ENCODE results near the gene TMEM235.
A peak's percentile ranks its signal among the peaks of the same experiment; 100 is the strongest.

TMEM235 gene

DNA sequence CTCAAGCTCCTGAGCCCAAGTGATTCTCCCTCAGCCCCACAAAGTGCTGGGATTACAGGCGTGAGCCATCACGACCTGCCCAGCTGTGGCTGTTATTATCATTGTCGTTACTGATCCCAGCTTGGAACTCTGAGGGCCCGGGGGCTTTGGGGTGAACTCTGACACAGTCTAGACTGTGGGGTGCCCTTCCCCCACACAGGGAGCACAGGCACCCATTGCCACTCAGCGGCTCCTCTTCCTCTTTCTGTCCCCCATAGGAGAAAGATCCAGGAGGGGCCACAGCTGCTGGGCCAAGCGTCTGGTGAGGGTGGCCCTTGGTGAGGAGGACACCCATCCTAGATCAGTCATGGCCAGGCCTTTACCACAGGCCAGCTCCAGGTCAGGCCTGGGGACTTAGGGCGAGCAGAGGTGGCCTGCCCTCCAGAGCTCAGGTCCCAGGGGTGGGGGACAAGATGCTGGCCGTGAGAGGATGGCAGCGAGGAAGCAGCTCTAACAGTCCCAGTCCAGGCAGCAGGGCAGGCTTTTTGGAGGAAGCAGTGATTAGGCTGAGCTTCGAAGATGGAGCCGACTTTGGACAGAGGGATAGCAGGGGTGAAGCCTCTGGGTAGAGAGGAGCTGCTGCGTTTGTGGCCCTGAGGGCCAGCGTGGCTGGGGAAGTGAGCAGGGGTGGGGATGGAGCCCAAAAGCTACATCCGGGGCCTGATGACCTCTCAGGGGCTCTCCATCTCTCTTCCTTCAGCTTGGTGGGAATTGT, 24.7 kb downstream of the TMEM235 start:
- no peak for DNase-seq

DNA sequence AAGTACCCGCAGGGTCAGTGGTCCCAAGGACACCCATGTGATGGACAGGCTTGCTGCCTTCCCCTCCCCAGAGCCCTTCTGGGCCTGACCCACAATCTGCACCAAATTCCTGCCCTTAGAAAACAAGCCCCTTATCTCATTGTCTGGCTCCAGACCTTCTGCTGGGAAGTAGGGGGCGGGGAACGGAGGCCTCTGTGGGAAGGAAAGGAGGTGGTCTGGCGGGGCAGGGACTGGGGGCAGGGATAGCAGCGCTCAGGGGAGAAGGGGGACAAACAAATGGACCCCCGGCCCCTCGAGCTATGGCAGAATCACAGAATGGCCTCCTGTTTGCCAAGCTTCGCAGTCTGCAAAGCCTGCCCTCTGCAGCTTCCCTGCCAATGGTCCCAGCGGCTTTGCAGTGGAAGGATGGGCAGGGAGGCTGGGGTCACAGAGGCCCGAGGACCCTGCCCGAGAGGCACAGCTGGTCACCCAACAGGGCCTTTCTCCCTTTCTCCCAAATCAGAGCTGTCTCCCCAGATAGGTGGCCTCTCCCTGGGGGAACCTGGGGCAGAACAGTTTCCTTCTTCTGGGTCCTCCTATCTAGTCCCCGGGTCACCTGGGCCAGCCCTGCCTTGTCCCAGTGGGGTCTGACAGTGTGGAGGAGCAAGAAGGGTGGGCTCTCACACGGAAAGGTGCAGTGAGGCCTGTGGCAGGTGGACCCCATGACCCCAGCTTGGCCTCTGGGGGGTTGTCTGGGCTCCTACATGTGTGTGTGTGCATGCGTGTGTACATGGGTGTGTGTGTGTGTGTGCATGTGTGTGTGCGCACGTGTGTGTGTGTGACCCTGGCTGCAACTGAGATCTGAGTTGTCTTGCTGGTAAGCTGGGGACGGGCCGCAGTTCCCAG, 25.5 kb downstream of the TMEM235 start:
- DNase-seq = no peak

DNA sequence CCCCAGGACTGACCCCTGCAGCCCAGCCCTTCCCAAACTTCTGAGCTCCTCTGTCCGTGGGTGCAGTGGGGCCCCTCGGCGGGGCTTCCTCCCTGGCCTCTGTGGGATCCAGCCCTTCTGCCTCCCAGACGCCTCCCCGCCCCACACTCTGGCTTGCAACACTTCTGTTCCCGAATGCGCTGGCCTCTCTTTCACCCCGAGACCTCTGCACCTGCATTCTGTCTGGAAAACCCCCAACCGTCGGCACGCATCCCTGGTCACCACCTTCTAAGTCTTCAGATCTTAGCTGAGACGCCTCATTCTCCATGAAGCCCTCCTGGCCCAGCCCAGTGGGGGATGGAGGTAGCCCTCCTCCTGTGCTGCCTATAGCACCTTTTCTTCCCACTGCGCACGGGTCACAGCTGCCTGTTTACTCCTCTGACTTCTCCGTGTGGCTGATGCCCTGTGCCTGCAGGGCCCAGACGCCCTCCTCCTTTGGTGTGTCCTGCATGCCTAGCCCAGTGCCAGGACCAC, 26.4 kb downstream of the TMEM235 start:
- DNase-seq = peak in 1 of 2 donors; percentile 32

DNA sequence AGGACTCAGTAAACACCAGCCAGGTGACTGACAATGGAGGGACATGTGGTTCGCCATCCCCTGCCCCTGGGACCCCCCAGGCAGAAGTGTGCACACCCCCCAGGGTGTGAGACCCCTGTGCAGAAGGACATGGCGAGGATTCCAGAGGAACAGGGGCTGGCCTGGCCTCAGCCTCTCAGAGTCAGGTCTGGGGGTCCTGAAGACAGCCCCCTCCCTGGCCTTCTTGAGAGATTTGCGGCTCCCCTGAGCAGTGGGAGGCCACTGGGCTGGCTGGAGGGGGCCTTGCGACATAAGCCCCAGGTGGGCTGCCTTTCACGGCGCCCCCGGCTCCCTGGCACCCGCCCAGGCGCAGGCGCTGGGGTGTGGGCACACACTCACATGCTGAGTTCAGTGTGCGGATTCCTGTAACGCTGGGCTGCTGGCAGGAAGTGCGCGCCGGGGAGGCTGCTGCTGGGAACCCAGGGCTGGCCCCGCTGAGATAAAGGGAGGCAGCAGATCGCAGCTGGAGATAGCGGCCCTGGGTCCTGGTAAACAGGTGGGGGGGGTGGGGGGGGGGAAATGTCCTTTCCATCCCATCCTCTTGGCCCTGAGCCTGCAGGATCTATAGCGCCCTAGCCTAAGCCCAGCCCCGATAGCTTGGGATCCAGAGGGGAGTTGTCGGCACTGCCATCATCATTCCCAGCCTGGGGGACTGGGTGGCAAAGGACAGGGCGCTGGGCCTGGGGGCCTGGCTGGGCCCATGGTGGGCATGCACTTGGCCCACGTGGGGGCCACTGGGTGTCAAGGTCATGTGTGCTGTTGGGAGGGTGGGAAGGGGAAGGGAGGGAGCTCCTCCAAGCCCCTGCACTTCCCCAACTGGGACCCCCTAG, 27.1 kb downstream of the TMEM235 start:
- peak; percentile 69 to 77 for DNase-seq

DNA sequence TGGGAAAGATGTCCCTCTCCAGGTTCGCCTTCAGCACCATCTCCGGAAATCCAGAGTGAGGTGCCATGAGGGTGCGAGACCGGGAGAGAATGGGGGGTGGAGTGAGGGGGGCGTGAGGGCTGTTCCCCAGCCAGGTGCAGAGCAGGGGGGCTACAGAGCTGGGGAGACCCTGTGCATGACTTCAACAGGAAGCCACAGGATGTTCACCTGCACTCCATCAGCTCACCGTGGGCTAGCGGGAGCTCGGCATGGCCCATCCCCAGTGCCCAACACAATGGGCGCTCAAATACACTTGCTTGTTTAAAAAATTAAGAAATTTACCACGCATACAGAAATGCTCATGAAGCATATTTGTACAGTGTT, 27.7 kb downstream of the TMEM235 start:
- no peak for DNase-seq

DNA sequence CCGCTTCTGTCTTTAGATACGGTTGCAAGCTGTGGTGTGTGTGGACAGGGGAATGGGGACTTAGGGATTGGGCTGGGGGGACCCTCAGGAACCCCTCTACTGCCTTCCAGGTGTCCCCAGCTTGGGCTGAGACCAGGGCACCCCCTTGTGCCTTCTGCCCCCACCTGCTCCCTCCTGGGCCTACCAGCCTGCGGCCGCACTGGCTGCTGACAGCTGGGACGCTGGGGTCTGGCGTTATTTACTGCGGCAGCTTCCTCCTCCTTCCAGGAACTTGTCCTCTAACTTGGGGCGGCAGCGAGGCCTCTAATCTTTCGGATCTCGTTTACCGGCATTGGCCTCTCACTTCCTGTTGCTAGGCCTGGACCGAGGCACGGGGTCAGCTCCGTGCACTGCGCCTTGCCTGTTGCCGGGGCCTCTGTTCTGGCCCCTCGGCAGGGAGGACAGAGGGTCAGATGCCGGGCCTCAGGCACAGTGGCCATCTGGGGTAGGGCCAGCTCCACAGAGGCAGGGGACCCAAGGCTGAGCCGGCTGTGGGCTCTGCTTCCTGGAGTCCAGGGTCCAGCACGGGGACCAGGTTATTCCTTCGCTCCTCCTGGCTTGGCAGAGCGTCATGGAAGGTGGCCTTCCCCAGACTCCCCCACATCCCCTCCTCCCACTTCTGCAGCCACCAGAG, 31.8 kb downstream of the TMEM235 start:
- peak in 1 of 2 donors; percentile 46 for DNase-seq

DNA sequence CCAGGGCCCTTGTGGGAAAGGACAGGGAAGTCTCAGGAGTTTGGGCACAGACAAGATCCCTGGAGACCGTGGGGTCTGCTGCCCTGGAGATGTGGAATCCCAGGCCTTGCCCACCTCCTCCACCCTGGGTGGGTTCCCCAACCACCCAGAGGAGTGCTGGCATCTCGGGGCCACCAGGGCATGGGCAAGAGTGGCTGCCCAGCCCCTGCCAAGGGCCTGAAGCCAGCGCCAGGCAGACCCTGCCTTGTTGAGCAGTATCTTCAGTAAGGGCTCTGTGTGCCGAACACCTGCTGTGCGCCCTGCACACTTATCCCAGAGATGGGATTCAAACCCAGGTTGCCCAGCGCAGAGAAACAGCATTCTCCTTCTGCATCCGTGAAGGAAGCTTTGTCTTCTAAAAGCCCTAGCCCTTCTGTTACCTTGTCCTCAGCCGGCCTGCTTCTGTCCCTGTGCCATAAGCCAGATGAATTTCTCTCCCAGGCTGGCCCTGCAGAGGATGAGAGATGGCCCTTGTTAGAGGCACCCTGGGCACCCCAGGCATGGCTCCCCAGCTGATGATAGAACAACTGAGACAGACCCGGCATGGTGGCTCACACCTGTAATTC, 32.4 kb downstream of the TMEM235 start:
- no peak for DNase-seq

DNA sequence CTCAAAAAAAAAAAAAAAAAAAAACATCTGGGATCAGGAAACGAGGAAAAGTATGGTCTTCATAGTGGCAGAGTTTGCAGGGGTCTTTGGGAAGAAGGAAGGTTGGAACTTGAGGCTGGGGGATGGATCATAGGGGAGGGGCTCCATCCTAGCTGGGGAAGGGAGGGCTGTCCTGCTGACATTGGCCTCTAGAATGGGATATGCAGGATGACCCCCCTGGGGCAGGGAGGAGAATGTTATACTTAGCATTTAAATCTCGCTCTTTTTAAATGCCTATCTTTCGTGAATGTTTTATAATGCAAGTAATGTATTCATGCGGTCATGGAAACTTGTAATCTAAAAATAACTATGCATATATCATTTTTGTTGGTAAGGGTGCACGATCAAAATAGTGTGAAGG, 33.2 kb downstream of the TMEM235 start:
- DNase-seq = no peak

DNA sequence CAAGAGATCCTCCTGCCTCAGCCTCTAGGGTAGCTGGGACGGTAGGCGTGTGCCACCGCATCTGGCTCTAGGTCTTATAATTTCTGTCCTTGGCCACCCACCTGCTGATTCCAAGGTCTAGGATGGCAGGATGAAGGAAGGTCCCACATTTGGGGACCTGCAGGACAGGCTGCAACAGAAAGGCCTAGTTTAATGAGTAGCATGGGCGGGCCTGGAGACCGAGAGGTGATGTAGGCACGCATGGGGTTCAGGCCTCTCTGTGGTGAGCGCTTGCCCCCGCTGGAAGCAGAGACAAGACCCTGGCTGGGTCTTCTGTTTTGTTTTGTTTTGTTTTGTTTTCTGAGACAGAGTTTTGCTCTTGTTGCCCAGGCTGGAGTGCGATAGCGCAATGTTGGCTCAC, 33.7 kb downstream of the TMEM235 start:
- DNase-seq = no peak

DNA sequence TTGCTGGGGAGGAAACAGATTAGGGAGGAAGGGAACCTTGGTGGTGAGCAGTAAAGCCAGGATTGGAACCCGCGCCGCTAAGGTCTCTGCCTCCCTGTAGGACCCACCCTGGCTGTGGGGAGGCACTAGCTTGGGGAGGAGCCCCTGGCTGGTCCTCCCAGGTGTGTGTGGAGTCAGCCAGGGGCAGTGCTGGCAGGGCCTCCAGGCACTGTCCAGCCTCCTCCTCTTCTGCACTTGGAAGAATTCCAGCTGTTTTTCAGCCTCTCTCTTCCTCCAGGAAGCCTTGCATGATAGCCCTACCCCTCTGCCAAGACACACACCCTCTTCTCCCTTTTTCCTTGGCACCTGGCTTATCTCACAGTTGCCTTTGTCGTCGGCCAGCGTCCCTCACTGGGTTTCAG, 34.8 kb downstream of the TMEM235 start:
- DNase-seq = no peak

DNA sequence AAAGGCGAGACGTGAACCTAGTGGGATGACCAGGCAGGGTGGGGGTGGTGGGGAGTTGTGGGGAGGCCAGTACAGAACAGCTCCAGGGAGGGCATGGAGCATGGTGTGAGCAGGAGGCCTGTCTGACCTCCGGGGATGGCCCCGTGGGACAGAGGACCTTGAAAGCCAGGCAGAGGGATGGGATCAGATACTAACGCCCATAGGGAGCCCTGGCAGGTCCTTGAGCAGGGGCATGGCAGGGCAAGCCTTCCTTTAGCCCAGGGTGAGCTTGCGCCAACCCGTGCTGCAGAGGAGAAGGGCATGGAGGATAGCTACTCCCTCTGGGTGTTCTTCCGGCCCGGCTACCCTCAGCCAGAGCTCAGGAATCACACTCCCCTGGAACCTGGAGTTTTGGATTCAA, 35.3 kb downstream of the TMEM235 start:
- DNase-seq = no peak

DNA sequence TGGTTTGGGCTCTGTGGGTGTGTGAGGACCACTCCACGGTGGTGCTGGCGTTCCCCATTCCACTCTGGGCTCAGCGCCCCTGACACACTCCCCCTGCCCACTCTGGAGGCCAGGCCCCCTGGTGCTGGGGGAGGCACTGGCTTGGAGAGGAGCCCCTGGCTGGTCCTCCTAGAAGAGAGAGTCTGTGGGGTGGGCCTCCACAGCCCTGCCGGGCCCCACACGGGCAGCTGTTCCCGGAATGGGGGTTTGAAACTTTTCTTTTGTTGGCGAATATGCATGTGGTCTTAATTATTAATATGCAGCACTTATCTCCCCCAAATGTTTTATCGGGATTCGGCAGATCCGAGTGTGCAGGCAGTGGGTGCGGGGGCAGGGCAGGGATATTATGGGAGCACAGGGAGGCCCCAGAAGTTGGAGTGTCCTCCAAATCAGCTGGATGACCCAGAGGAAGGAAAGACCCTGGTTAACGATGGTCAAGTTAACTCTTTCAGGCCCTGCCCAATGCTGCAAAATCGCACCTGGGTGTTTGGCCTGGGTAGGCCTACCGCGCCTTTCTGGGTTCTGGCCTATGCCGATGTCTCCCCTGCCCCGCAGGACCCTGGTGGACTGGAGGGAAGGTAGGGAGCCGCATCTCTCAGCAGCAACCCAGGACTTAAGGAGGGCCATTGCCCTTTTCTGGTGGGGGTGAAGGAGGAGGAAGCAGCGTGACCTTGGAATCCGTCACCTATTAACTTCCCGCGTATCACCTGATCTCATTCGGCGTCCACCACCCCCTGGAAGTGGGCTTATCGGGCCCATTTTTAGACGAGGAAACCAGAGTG, 36.0 kb downstream of the TMEM235 start:
- no peak for DNase-seq

DNA sequence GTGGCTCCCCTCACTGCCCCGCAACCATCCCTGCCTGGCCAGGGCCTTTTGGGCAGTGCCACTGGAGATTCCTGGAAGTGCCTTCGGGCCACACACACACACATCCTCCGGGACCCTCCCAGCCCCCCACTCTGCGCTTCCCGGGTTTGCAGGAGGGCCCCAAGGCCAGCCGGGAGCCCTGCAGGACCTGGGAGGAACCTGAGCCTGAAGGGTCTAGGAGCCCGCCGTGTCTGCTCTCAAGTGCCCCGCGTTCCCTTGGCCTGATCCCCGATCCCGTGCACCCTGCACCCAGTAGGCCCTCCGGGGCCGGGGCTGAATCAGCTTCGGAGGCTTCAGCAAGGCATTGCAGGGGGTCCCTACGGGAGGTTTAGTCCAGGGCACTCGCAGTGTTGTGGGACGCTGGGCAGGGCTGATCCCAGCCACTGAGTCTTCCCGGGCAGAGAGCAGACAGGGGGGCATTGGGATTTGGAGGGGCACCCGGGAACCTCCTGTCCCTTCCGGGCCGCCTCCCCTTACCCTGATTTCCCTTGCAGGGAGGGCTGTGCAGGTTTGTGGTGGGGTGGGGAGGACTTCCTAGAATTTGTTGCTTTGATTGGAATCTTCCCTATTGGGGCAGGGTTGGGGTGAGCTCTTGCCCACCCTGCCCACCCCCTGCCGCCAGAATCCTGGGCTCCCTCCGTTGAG, 36.9 kb downstream of the TMEM235 start:
- DNase-seq = no peak

DNA sequence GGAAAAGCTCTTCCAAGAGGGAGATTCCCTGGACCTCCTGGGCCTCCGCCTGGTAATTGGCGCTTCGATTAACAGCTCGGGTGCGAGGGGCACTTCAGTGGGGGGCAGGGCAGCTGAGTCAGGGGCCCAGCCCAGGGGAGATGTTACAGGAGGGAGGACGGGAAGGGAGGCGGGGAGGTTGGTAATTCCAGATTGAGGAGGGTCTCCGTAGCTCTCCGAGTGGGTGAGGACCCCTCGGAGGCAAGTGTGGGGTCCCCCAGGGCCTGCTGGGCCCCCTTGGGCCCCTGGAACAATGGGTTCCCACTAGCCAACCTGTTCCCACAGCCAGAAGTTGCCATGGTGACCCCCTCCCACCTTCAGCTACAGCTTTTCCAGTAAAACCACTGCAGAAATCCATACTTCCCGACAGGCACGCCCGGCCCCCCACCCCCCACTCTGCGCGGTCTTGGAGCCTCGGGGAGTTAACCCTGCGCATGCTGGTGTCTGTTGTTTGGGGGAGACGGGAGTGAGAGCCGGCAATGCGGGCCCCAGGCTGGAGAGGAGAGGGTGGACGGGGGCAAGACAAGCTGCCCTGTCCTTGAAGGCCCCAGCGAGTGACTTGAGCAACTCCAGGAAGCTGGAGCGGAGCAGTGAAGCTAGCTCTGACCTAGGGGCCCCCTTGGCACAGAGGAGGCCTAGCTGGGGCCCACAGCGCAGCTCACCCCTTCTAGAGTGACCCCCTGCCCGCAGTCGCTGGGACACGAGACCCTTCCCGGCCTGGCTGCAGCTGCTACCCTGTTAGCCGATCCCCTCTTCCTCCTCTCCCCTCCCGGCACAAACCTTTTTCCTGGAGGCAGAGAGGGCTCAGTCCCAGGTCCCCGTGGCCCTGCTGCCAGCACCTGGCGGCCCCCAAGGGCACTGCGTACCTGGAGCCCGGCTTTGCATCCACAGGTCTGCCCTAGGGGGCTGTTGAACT, 37.8 kb downstream of the TMEM235 start:
- DNase-seq = no peak

DNA sequence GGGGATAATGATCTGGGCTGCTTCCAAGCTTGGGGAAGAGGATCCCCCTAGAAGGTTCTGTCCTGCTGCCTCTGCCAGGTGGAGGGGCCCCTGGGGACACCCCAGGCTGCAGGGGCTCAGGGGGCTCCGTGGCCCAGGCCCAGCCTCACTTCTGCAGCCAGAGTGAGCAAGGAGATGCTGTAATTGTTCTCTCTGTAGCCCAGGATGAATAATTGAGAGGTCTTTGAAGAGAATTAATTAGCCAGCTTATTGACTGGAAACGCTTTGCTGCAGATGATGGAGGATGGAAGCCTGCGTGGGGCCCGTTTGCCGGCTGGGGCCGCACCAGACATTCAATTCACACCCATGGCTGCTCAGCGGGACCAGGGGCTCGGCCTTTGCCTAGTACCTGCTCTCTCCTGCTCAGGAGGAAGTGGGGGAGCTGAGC, 38.5 kb downstream of the TMEM235 start:
- no peak for DNase-seq

DNA sequence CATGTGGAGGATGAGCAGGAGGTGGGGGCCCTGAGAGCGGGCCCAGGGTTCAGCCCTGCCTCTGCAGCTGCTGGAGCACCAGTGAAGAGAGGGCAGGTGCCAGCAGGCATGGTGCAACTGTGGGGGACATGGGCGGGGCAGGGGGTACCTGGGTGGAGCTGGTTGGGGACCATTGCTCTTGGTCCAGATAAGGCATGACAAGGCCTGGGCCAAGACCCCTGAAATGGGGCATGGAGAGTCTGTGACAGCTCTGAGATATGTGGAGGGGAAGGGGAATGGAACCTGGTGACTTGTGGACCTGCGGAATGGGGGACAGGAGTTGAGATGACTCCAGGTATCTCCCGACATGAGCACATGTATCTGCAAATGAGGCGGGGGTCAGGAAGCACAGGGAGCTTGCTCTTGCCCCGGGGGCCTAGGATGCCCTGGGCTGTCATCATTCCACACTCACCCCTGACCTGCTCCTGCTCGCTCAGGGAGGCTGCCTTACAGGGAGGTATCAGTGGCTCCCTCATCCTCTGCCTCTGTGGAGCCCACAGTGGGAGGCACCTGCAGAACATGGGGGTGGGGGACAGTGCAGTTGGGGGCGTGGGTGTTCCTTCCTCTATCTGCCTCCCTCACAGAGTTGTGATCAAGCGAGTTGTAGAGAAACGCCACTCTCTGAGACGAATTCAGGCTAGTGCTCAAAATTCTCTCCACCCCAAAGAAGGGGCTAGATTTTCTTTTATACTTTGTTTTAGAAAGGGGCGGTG, 40.2 kb downstream of the TMEM235 start:
- DNase-seq = no peak

DNA sequence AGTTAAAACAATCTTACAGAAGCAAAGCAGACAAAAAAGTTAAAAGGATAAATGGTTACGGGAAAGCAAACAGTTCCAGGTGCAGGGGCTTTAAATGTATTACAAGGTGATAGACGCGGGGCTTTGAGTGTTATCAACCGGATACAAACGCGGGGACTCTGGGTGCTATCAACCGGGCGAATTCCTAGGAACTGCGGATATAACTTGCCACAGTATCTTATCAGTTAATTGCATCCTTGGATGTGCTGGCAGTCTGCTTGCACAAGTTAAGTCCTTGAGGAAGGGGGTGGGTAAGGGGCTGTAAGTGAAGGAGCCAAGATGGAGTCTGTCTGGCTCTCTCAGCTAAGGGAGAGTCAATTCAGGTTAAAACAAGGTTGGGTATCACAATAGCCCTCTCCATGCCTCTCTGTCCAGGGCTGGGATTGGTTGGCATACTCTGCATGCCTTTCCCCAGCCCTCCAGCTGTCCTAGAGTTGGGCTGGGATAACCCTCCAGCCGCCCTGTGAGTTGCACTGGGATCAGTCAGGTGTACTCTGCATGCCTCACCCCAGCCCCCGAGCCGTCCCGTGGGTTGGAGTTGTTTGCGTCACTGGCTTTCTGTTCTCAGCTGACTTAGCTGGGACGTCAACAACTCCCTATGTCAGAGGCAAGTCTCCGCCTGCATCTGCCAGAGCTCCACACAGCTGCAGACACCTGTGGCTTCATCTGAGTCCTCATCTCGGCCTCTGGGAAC, 40.9 kb downstream of the TMEM235 start:
- DNase-seq = peak; percentile 56 to 77

DNA sequence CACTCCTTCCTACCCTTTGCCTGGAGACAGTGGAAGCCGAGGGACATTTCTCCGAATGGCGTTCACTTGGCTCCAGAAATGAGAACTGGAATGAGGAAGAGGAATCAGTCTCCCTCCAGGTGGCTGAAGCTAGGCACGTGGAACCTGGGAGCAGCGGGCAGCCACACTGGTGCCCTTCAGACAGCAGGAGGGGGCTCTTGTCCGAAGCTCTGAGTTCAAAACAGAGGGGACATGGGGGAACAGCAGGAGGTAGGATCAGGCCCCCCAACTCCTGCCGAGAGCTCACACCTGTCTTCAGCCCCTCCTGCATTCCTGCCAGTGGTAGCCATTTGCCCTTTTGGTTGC, 41.5 kb downstream of the TMEM235 start:
- DNase-seq = no peak

All from CD4-positive, alpha-beta T cell treated with Interleukin-1 beta for 1 hour (primary cell).